ACHN (cell line): ENCODE data around the gene RNPS1.

Source experiments
- DNase-seq: peaks from one replicate; pipeline ENCODE4 v3.0.0-alpha.2; 2015
- in situ Hi-C: cut with HindIII; loops from 2 replicates; pipeline ENCODE4 v1.10.0; 2017; ENCODE audit warnings: low sequenced_read_pairs, low pct_ligation_motif_present, low pct_unique_long_range_greater_than_20kb

RNPS1 gene

GRCh38 chr16:2284797-2285576 lies 17.1 kb upstream of the RNPS1 start:
- DNase-seq, result no peak
- in situ Hi-C loops, result no loop called here

DNA sequence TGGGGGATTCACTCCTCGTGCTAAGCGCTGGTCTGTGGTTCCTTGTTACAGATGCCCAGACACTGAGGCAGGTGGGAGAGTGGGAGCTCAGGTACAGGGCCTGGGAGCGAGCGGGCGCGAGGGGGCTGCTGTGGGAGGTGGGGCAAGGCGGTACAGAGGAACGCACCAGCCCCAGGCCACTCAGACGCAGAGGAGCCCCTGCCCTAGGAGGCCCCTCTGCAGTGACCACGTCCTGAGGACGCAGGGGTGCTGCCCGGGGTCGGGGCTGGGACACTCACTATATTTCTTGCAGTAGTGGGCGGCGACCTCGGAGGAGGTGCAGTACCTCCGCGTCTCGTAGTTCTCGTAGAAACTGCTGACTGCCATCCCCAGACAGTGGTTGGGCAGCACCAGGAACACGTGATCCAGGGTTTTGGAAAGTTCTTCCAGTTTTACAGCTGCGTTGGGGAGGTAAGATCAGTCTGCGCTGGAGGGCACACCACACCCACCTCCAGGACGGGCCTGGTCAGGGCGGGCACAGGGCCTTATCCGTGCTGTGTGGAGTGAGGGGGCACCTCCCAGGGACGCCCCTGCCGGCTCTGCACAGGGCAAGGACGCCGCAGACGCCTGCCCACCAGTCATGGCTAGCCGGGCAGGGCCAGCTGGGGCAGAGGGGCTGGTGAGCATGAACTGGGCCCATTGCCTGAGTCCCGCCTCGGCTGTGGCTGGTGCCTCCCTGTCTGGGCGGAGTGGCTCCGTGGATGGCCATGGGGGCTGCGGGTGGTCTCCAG lies 16.3 kb upstream of the RNPS1 start:
- in situ Hi-C loops, result no loop called here

GRCh38 chr16:2282866-2283555 lies 15.1 kb upstream of the RNPS1 start:
- in situ Hi-C loops, result no loop called here
- DNase-seq, result no peak

More for the DNA sequence above, 16.3 kb upstream of the RNPS1 start:
- no peak for DNase-seq

- in situ Hi-C loops, result no loop called here
- no peak for DNase-seq
These were observed 14.3 kb upstream of the RNPS1 start for GRCh38 chr16:2282262-2282661.

DNA sequence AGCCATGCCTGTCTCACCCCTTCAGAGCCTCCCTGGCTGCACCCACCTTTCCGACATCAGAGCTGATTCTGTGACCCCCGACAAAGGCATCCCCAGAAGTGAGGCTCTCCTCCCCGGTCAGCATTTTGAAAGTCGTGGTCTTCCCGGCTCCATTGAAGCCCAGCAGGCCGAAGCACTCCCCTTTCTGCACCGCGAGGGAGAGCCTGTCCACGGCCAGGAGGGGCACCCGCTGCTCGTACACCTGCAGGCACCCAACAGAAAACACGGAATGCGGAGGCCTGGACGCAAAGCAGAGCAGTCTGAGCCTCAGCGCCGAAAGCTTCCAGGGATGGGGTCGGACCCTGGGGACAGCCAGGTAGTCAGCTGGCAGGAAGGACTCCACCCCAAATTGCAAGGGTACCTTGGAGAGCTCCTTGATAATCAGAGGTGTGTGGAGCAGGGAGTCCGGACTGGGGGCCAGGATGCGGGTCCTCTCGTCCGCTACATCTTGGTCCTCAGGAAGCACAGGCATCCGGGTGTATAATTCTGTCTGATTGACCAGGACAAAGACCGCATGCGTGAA lies 13.1 kb upstream of the RNPS1 start:
- DNase-seq, result no peak

GRCh38 chr16:2280461-2280860 lies 12.5 kb upstream of the RNPS1 start:
- DNase-seq, result no peak
- in situ Hi-C loops, result no loop called here

More for the DNA sequence above, 13.1 kb upstream of the RNPS1 start:
- in situ Hi-C loops, result no loop called here

DNA sequence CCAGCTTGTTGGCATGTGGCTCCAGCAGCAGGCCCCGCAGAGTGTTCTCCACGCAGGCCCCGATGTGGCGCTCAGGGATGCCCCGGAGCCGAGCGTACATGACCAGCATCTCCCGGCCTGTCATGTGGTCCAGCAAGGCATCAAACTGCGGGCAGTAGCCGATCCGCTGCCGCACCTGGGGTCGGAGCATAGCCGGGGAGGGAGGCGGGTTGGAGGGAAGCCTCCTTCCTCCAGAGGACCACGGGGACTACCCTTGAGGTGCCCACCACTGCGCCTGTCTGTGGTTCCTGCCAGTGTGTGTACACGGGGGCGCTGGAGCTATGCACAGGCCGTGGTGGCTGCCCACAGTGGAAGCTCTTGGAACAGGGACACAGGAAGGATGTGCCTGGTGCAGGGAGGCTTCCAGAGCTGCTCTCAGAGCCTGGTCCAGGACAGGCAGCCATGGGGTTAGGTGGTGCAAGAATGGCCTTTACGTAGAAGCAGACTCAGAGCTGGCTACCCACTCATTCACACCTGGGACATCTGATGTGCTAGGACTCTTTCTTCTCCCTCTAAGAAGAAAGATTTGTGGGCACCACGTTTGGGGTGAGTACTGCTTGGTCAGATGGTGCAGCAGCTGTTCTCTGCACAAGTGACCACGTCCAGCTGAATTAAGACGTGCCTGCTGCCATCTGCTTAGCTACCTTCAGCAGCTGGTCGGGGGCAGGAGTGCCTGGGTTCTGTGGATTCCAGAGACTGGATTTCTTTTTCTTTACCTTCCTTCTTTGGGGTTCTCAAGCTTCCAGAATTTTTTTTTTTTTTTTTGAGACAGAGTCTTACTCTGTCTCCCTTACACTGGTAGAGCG lies 11.3 kb upstream of the RNPS1 start:
- no peak for DNase-seq
- in situ Hi-C loops, result no loop called here

GRCh38 chr16:2278272-2278608 lies 10.3 kb upstream of the RNPS1 start:
- DNase-seq, result peak; percentile 15
- in situ Hi-C loops, result no loop called here

DNA sequence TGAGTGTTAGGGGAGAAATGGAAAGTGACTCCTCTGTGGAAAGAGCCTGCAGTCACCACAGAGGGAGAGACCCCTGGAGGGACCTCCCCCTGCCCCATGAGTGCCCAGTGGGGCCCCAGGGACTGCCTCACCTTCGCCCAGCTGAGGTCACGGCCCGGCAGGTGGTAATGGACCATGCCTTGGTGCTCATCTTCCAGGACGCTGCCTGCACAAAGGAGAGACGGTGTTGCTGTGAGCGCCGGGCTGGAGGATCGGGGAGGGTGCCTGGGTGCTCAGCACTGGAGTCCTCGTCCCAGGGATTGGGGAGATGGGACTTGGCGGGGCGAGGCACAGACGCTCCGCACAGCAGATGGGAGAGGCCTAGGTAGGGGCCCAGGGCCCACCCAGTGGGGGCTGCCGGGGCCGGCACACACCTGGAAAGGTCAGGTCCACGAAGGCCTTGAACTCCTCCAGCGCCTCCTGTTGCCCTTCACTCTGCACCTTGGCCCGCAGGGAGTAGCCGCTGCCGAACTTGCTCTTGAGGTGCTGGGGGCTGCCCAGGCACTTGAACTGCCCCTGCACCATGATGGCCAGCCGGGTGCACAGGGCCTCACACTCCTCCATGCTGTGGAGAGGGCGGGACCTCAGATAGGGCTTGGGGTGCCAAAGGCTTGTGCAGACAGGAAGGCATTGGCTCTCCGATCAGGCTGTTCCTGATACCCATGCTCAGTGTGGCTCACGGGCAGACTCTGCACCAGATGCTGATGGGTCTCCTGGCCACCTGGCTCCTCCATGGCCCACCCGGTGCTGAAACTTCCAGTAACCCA lies 9.7 kb upstream of the RNPS1 start:
- in situ Hi-C loops, result no loop called here

GRCh38 chr16:2276368-2277195 lies 8.7 kb upstream of the RNPS1 start:
- in situ Hi-C loops, result no loop called here
- DNase-seq, result no peak

More for the DNA sequence above, 9.7 kb upstream of the RNPS1 start:
- DNase-seq, result no peak

- in situ Hi-C loops, result no loop called here
- DNase-seq, result no peak
These were observed 7.8 kb upstream of the RNPS1 start for GRCh38 chr16:2275476-2276367.

DNA sequence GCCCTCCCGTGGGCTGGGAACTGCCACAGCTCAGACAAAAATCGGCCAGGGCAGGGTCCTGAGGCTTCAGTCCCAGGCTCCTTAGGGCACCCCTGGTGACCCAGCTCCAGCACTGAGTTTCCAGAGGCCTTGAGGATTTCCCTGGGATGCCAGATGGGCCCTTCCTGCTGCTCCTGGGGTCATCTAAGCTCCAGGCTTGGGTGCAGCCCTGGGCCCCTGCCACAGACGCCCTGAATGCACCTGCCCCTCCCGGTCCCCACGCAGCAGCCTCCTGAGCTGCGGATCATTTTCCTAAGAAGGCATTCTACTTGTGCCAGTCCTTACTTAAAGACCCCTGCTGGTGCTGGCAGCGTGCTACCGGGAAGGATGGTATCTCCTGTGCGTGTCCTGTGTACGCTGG lies 6.0 kb upstream of the RNPS1 start:
- DNase-seq, result no peak
- in situ Hi-C loops, result no loop called here

- in situ Hi-C loops, result no loop called here
- DNase-seq, result no peak
These were observed 5.6 kb upstream of the RNPS1 start for GRCh38 chr16:2273484-2273883.

DNA sequence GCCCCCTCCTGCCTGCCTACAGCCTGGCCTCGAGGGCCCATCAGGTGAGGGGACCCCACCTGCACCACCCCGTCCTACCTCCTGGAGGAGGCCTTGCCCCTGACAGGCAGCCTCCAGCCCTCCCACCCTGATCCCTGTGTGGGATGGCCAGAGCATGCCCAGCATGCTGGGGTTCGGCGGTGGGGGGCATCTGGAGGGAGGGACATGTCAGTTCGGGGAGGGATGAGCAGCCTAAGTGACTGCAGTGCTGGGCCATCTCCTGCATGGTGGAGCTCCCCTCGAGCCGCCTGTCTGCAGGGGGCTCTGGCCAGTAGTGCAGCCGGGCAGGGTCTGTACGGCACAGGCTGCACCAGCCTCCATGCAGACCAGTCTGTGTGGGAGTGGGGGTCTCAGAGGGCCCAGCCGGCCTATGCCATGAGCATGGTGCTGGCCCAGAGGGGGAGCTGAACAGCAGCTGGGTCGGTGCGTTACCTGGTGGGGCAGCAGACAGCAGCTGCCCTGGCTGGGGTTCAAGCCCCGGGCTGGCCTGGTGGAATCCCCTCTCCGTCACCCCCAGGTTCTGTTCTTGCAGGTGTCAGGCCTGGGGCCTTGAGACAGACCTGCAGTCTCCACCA lies 4.0 kb upstream of the RNPS1 start:
- in situ Hi-C loops, result no loop called here
- DNase-seq, result no peak

DNA sequence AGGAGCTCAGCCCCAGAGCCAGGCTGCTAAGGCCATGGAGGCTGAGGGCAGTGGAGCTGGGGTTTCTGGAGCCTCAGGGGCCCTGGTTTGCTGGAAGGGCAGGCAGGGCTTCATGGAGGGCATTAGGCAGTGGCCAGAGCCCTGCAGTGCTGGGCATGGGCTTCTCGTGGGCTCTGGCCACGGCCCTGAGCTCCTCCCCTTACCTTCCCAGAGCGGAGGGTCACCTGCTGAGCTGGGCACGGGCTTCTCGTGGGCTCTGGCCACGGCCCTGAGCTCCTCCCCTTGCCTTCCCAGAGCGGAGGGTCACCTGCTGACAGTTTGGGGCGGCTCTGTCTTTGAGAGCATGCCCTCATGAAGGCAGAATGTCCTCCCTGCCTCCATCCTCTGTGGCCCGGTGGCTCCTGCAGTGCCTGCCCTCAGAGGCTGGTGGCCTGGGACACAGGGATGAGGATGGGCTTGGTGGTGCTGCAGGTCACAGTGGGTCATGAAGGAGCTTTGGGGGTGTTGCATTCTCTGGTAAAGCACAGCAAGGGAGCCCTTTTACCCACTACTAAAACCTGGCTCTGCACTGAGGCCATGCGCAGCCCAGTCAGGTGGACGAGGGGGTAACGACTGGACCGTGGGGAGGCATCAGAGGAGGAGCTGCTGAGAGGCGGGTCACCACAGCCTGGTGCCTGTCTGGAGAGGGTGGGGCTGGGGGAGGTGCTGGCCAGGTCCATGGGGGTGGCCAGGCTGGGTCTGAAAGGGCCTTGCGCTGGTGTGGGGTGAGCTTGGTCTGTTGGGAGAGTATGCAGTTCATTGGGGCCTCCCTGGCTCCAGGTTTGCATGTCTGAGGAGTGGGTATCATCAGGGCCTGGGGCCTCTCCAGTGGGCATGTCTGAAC lies 2.9 kb upstream of the RNPS1 start:
- in situ Hi-C loops, result no loop called here
- DNase-seq, result no peak
